Lower lobe of right lung (tissue), 2 donors: ENCODE measurements around the gene PLEKHG3. TPM values are rescaled to one million over a fixed set of nuclear protein-coding genes. Genes with fewer than 3 reads are reported as not detected.

Experiments used
- ATAC-seq, 2 donors: fragments of 200-7000 bp; cut with Tn5 transposase; one replicate each; pipeline ENCODE4 v1.9.1; 2020 to 2022; ENCODE audit warnings: mild to moderate bottlenecking in 2 of 2, moderate library complexity in 2 of 2
- DNase-seq: peaks from one replicate; pipeline ENCODE4 v3.0.0-alpha.2; 2020
- H3K27ac ChIP-seq: fragments of 200-600 bp; one replicate; pipeline ENCODE4 v1.8.0; 2022
- H3K27me3 ChIP-seq: fragments of 200-600 bp; one replicate; pipeline ENCODE4 v1.8.0; 2022; ENCODE audit warnings: low read depth
- H3K36me3 ChIP-seq: fragments of 200-600 bp; one replicate; pipeline ENCODE4 v1.8.0; 2022; ENCODE audit warnings: mild to moderate bottlenecking
- H3K4me1 ChIP-seq: fragments of 200-600 bp; one replicate; pipeline ENCODE4 v1.8.0; 2022
- H3K4me3 ChIP-seq: fragments of 200-600 bp; one replicate; pipeline ENCODE4 v1.8.0; 2022; ENCODE audit warnings: mild to moderate bottlenecking
- H3K9me3 ChIP-seq: fragments of 200-600 bp; one replicate; pipeline ENCODE4 v1.8.0; 2022
- CTCF ChIP-seq: fragments of 200-600 bp; IDR thresholded peaks from one replicate; pipeline ENCODE4 v1.8.0; 2022; ENCODE audit warnings: antibody characterized with exemption, mild to moderate bottlenecking
- intact Hi-C: fragments of 100-400 bp; cut with DNase I; formaldehyde crosslinking; loops from one replicate; pipeline ENCODE4 v1.11.0; 2022
- total RNA-seq: library from RNA; stranded (reverse); fragmentation: NEBNext Ultra II Directional; extraction: Animal tissue kit (Norgen Biotek cat#: 25700); gene quantifications from one replicate; pipeline ENCODE4 v1.2.1, GENCODE V29; 2021
- donor health status: DM: no; HTN: yes; CAD: no; lungs with severe emphysema.

PLEKHG3 gene
- total RNA-seq, 1 donor from 2014 or later = 33.1 TPM

GRCh38 chr14:64726585-64726890 is 22.3 kb downstream of the PLEKHG3 start:
- TF ChIP-seq CTCF = no peak
- intact Hi-C loops = no loop called here
- no peak for ATAC-seq

GRCh38 chr14:64727551-64728071 is 23.4 kb downstream of the PLEKHG3 start:
- Histone ChIP-seq H3K36me3 (peaks cover 50% of the 10 kb centered on the region), H3K27ac (no peak overlapping the region)

More at GRCh38 chr14:64726585-64726890, 22.3 kb downstream of the PLEKHG3 start:
- DNase-seq = no peak
- no peak overlapping the region for H3K4me3 ChIP-seq
- peaks cover 39% of the 10 kb centered on the region for H3K36me3 ChIP-seq
- H3K27ac ChIP-seq = no peak overlapping the region
- no peaks in the 10 kb centered on the region for H3K9me3 ChIP-seq
- no peaks in the 10 kb centered on the region for H3K27me3 ChIP-seq
- H3K4me1 ChIP-seq = peaks cover 27% of the 10 kb centered on the region

GRCh38 chr14:64728106-64728505 is 23.9 kb downstream of the PLEKHG3 start:
- no peaks in the 10 kb centered on the region for H3K9me3 ChIP-seq
- intact Hi-C loops = no loop called here
- DNase-seq = no peak
- no peak for ATAC-seq
- H3K27me3 ChIP-seq = no peaks in the 10 kb centered on the region
- TF ChIP-seq CTCF = no peak
- no peak overlapping the region for H3K27ac ChIP-seq
- H3K4me3 ChIP-seq = no peak overlapping the region
- H3K36me3 ChIP-seq = peaks cover 54% of the 10 kb centered on the region
- peaks cover 14% of the 10 kb centered on the region for H3K4me1 ChIP-seq

More at GRCh38 chr14:64727551-64728071, 23.4 kb downstream of the PLEKHG3 start:
- H3K4me3 ChIP-seq = no peak overlapping the region
- peaks cover 16% of the 10 kb centered on the region for H3K4me1 ChIP-seq
- ATAC-seq = no peak
- intact Hi-C loops = no loop called here
- H3K27me3 ChIP-seq = no peaks in the 10 kb centered on the region
- no peak for DNase-seq
- TF ChIP-seq CTCF = no peak
- no peaks in the 10 kb centered on the region for H3K9me3 ChIP-seq

- no peak for DNase-seq
- Histone ChIP-seq H3K27ac (no peak overlapping the region), H3K9me3 (no peaks in the 10 kb centered on the region), H3K4me1 (peaks cover 12% of the 10 kb centered on the region), H3K27me3 (no peaks in the 10 kb centered on the region), H3K36me3 (peaks cover 62% of the 10 kb centered on the region), H3K4me3 (no peak overlapping the region)
- intact Hi-C loops = no loop called here
- TF ChIP-seq CTCF = no peak
- no peak for ATAC-seq
Observed at GRCh38 chr14:64728856-64729255, 24.6 kb downstream of the PLEKHG3 start.

- Histone ChIP-seq H3K36me3 (peaks cover 64% of the 10 kb centered on the region), H3K4me3 (no peak overlapping the region), H3K9me3 (no peaks in the 10 kb centered on the region), H3K27ac (no peak overlapping the region), H3K27me3 (no peaks in the 10 kb centered on the region), H3K4me1 (peaks cover 10% of the 10 kb centered on the region)
- TF ChIP-seq CTCF = no peak
- intact Hi-C loops = no loop called here
- ATAC-seq (no peak), DNase-seq (no peak)
Observed at GRCh38 chr14:64729386-64730060, 25.3 kb downstream of the PLEKHG3 start.
